Astrocyte (in vitro differentiated cells and primary cell): ENCODE measurements around the gene AGBL4.

Experiments
- CTCF ChIP-seq: IDR thresholded peaks from 2 replicates; pipeline ENCODE4 v1.5.1; 2011; ENCODE audit warnings: low read depth, mild to moderate bottlenecking, inconsistent platforms, low read length, moderate library complexity; ENCODE audit not compliant: insufficient read depth
- EZH2 ChIP-seq: IDR thresholded peaks from 2 replicates; pipeline ENCODE4 v1.6.1; 2012; ENCODE audit warnings: mild to moderate bottlenecking, low read length, inconsistent platforms; ENCODE audit not compliant: insufficient read depth

- TF ChIP-seq CTCF (no peak), EZH2 (no peak)
Observed at GRCh38 chr1:48771561-48771960, 1252.2 kb downstream of the AGBL4 start.
